HT-29 (cell line): ENCODE measurements around the gene MRPL1. TPM values are rescaled to one million over a fixed set of nuclear protein-coding genes. Genes with fewer than 3 reads are reported as not detected.

ENCODE experiments used
- DNase-seq: peaks from one replicate; pipeline ENCODE4 v3.0.0-alpha.2; 2015; ENCODE audit warnings: low spot score
- total RNA-seq: library from RNA; depleted of rRNA; stranded (reverse); fragments of >200 nt; shearing (Covaris generic); gene quantifications from 2 replicates; pipeline ENCODE4 v1.2.3, GENCODE V29; 2014; rRNA removed

Gene MRPL1
- total RNA-seq, result 14.2 and 19.9 TPM in 2 replicates

- DNase-seq, result peak; percentile 96
Measured at GRCh38 chr4:77862478-77863216, at the start of gene MRPL1. MRPL1 (plus strand) TSS chr4:77862830; CDS start chr4:77862849, 19 bp downstream.

GRCh38 chr4:77815636-77816035 lies 47.0 kb upstream of the MRPL1 start:
- no peak for DNase-seq

GRCh38 chr4:77816546-77816945 lies 46.1 kb upstream of the MRPL1 start:
- DNase-seq, result no peak

GRCh38 chr4:77817304-77818072 lies 45.1 kb upstream of the MRPL1 start:
- no peak for DNase-seq

- peak; percentile 89 for DNase-seq
Measured at GRCh38 chr4:77818073-77818601, 44.5 kb upstream of the MRPL1 start.

- peak; percentile 78 for DNase-seq
Measured at GRCh38 chr4:77818602-77819403, 43.8 kb upstream of the MRPL1 start, which contains the start of gene CNOT6L. CNOT6L (minus strand) TSS chr4:77819368; CDS start chr4:77819308, 60 bp downstream.

GRCh38 chr4:77819404-77819842 lies 43.2 kb upstream of the MRPL1 start:
- no peak for DNase-seq

- peak; percentile 93 for DNase-seq
Measured at GRCh38 chr4:77819843-77820648, 42.6 kb upstream of the MRPL1 start.

GRCh38 chr4:77820649-77821561 lies 41.7 kb upstream of the MRPL1 start:
- no peak for DNase-seq

- DNase-seq, result no peak
Measured at GRCh38 chr4:77821775-77822174, 40.9 kb upstream of the MRPL1 start.

GRCh38 chr4:77826275-77826674 lies 36.4 kb upstream of the MRPL1 start:
- no peak for DNase-seq

GRCh38 chr4:77827343-77827742 lies 35.3 kb upstream of the MRPL1 start:
- no peak for DNase-seq

- DNase-seq, result no peak
Measured at GRCh38 chr4:77833126-77833724, 29.4 kb upstream of the MRPL1 start.

- DNase-seq, result no peak
Measured at GRCh38 chr4:77834403-77834802, 28.2 kb upstream of the MRPL1 start.

GRCh38 chr4:77843628-77844027 lies 19.0 kb upstream of the MRPL1 start:
- no peak for DNase-seq

- DNase-seq, result no peak
Measured at GRCh38 chr4:77844363-77844762, 18.3 kb upstream of the MRPL1 start.

- no peak for DNase-seq
Measured at GRCh38 chr4:77845400-77845799, 17.2 kb upstream of the MRPL1 start.

- DNase-seq, result no peak
Measured at GRCh38 chr4:77845929-77846328, 16.7 kb upstream of the MRPL1 start.

- DNase-seq, result no peak
Measured at GRCh38 chr4:77848508-77848907, 14.1 kb upstream of the MRPL1 start.
